ENCODE results near the gene ZNF536. TPM values are rescaled to one million over a fixed set of nuclear protein-coding genes. Genes with fewer than 3 reads are reported as not detected.

ZNF536 gene
- total RNA-seq, 4 donors from 2014 or later: 1.00 to 7.1 (median 1.8) TPM

DNA sequence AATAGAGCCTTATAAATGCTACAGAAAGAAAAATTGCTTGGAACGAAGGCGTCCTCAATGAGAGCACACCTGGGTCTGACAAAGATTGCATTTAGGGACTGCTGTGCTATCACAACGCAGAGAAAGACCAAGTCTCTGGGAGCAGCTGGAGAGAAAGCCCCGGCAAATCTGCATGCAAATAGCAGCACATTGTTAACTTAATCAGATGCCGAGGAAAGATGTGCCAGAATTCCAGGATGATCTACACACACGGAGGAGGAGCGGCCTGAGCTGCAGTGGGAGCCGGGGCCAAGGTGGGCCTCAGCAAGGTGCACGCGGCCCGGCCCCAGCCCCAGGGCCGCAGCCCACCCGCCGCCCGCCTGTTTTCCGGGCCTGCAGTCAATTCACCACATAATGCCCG is 1.4 kb downstream of the ZNF536 start:
- peaks cover 41% of the 10 kb centered on the region for H3K27me3 ChIP-seq
- no peak overlapping the region for H3K27ac ChIP-seq
- H3K36me3 ChIP-seq: no peaks in the 10 kb centered on the region
- TF ChIP-seq CTCF (IDR thresholded peaks at IDR 0.05): no peak
- no peak for TF ChIP-seq POLR2AphosphoS5 (IDR thresholded peaks at IDR 0.05)
- no peak for TF ChIP-seq POLR2A (IDR thresholded peaks at IDR 0.05)
- TF ChIP-seq EP300 (IDR thresholded peaks at IDR 0.05; ENCODE audit: low read depth): no peak
- intact Hi-C loops (cut with DNase I; ENCODE audit: low total_unique reads) (no loop called here), in situ Hi-C loops (cut with MboI; ENCODE audit: low pct_ligation_motif_present in 1 of 4, low pct_unique_long_range_greater_than_20kb in 1 of 4, low sequenced_read_pairs in 3 of 4) (no loop called here)
- no peaks in the 10 kb centered on the region for H3K9me3 ChIP-seq
- H3K4me3 ChIP-seq: no peak overlapping the region
- 56 to 75% methylated on average over 2 to 17 of the region's 17 CpGs for WGBS, 2 donors (ENCODE audit: low coverage in 1 of 2)
- no peak for DNase-seq
- H3K4me1 ChIP-seq: no peaks in the 10 kb centered on the region

DNA sequence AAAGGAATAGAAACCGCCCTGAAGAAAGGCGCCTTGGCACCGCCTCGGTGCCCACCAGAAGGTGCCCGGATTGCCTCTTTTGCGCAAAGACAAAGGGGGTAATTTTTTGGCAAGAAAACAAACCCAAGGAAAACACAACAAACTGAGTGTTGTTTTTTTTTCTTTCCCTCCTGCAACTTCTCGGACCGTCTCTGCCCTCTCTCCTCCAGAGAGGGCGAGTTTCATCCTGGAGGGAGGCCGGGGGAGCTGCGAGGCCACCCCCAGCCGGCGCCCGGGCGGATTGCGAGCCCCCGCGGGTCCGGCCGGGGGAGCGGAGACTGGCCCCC is 2.3 kb downstream of the ZNF536 start:
- H3K4me1 ChIP-seq: no peaks in the 10 kb centered on the region
- no peak overlapping the region for H3K27ac ChIP-seq
- intact Hi-C loops (cut with DNase I; ENCODE audit: low total_unique reads): no loop called here
- H3K4me3 ChIP-seq: peak overlapping the region in 3 of 4 donors; percentile 8 to 29 (median 8)
- H3K36me3 ChIP-seq: no peaks in the 10 kb centered on the region
- H3K27me3 ChIP-seq: peaks cover 41% of the 10 kb centered on the region
- H3K9me3 ChIP-seq: no peaks in the 10 kb centered on the region
- WGBS, 2 donors (ENCODE audit: low coverage in 1 of 2): 7 to 24% methylated on average over 11 to 14 of the region's 21 CpGs
- TF ChIP-seq EP300 (IDR thresholded peaks at IDR 0.05; ENCODE audit: low read depth) (no peak), POLR2A (IDR thresholded peaks at IDR 0.05) (no peak), POLR2AphosphoS5 (IDR thresholded peaks at IDR 0.05) (no peak), CTCF (IDR thresholded peaks at IDR 0.05) (no peak)
- in situ Hi-C loops (cut with MboI; ENCODE audit: low pct_ligation_motif_present in 1 of 4, low pct_unique_long_range_greater_than_20kb in 1 of 4, low sequenced_read_pairs in 3 of 4): no loop called here
- DNase-seq: no peak

DNA sequence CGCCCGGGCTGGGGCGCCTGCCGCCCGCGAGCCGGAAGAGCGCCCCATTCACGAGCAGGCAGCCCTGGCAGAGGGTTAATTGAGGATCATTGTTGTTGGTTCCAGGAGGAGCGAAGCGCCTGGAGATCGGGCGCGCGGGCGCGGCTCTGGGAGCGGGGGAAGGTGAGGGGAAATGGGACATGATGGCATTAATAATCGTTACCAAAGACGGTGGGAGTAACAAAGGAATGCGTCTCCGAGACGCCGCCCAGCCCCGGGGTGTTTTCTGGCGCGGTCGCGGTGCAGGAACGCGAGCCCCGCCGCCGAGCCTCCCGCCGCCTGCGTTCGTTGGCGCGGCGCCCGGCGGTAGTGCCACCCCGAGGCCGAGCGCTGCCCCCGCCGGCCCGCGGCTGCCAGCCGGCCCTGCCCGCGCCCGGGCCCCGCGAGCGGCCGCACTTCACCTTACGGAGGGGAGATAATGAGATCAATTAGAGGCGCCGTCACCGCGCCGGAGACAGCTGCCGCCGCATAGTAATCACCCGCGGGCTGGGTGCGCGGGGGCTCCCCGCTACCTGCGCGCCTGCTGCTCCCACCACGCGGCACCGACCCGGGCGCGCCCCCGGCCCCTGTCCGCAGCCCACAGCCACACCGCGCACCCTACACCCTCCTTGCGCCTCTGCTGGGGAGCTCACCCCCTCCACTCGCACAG is 2.8 kb downstream of the ZNF536 start:
- TF ChIP-seq EP300 (IDR thresholded peaks at IDR 0.05; ENCODE audit: low read depth) (no peak), POLR2A (IDR thresholded peaks at IDR 0.05) (no peak), POLR2AphosphoS5 (IDR thresholded peaks at IDR 0.05) (no peak), CTCF (IDR thresholded peaks at IDR 0.05) (no peak)
- H3K27ac ChIP-seq: no peak overlapping the region
- H3K36me3 ChIP-seq: no peaks in the 10 kb centered on the region
- peaks cover 41% of the 10 kb centered on the region for H3K27me3 ChIP-seq
- WGBS, 2 donors (ENCODE audit: low coverage in 1 of 2): 15% methylated on average over 21 of the region's 85 CpGs; no CpG with 5 or more reads in 1 of the 2 donors
- no peaks in the 10 kb centered on the region for H3K9me3 ChIP-seq
- H3K4me3 ChIP-seq: peak overlapping the region in 3 of 4 donors; percentile 8 to 29 (median 8)
- in situ Hi-C loops (cut with MboI; ENCODE audit: low pct_ligation_motif_present in 1 of 4, low pct_unique_long_range_greater_than_20kb in 1 of 4, low sequenced_read_pairs in 3 of 4) (no loop called here), intact Hi-C loops (cut with DNase I; ENCODE audit: low total_unique reads) (no loop called here)
- no peaks in the 10 kb centered on the region for H3K4me1 ChIP-seq
- DNase-seq: no peak

- no peak overlapping the region for H3K27ac ChIP-seq
- no peaks in the 10 kb centered on the region for H3K4me1 ChIP-seq
- intact Hi-C loops (cut with DNase I; ENCODE audit: low total_unique reads): no loop called here
- H3K27me3 ChIP-seq: peaks cover 41% of the 10 kb centered on the region
- peak overlapping the region in 1 of 4 donors; percentile 8 for H3K4me3 ChIP-seq
- in situ Hi-C loops (cut with MboI; ENCODE audit: low pct_ligation_motif_present in 1 of 4, low pct_unique_long_range_greater_than_20kb in 1 of 4, low sequenced_read_pairs in 3 of 4): no loop called here
- no peaks in the 10 kb centered on the region for H3K36me3 ChIP-seq
- TF ChIP-seq POLR2A (IDR thresholded peaks at IDR 0.05) (no peak), EP300 (IDR thresholded peaks at IDR 0.05; ENCODE audit: low read depth) (no peak), CTCF (IDR thresholded peaks at IDR 0.05) (no peak)
- 73 to 91% methylated on average over 7 to 17 of the region's 23 CpGs for whole genome bisulfite sequencing, 2 donors (ENCODE audit: low coverage in 1 of 2)
- no peak for DNase-seq
- no peaks in the 10 kb centered on the region for H3K9me3 ChIP-seq
Observed at GRCh38 chr19:30375553-30376031, 3.4 kb downstream of the ZNF536 start.
